IPS DF 4.7 (cell line): ENCODE results near the gene NUMA1.

Experiments used
- DNase-seq: peaks from one replicate; pipeline ENCODE4 v3.0.0-alpha.2; 2013; ENCODE audit warnings: low spot score; ENCODE audit errors: extremely low read depth

The NUMA1 gene

GRCh38 chr11:72102162-72102561 lies 21.8 kb upstream of the NUMA1 start:
- no peak for DNase-seq

GRCh38 chr11:72100462-72100861 lies 20.1 kb upstream of the NUMA1 start:
- DNase-seq = no peak

DNA sequence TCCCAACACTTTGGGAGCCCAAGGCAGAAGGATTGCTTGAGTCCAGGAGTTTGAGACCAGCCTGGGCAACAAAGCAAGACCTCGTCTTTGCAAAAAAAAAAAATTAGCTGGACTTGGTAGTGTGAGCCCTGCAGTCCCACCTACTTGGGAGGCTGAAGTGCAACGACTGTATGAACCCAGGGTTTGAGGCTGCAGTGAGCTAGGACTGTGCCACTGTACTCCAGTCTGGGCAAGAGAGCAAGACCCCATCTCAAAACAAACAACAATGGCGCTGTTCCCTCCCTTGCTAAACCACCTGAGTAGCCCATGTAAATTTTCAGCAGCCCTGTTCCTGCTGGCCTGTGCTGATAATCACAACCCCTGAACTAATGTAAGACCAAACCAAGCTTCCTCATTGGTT lies 19.7 kb upstream of the NUMA1 start:
- DNase-seq = no peak

- DNase-seq = no peak
Observed at GRCh38 chr11:72098741-72099140, 18.4 kb upstream of the NUMA1 start.

GRCh38 chr11:72091292-72091691 lies 10.9 kb upstream of the NUMA1 start:
- DNase-seq = no peak

DNA sequence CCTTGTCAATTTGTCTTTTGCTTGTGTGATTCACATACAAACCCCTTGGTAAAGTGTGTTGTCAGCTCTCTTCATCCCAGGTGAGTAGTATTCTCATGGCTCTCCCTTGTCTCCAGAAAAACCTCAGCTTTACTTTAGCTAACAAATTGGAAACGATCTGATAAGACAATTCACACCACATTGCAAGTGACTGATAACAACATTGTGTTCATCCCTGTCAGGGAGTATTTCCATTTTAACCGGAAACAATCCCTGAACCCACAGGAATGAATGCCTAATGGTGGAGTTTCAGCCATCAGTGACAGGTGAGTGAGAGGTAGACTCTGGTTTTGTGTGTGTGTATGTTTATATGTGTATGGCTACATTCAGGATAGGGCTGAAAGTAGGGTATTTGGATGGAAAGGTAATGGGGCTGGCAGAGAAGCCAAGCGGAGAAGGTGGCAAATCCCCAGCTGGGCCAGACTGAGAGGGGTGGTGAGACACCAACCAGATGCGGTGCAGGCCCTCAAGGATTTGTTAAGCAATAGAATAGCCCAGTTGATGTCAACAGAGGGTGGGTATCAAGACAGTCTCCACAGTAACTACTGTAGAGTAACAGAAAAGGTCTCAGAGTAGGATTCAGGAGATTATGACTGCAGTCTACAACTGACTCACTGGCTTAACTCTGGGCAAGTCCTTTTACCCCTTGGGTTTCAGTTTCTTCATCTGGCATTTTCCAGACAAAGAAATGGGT lies 7.9 kb upstream of the NUMA1 start:
- DNase-seq = no peak

DNA sequence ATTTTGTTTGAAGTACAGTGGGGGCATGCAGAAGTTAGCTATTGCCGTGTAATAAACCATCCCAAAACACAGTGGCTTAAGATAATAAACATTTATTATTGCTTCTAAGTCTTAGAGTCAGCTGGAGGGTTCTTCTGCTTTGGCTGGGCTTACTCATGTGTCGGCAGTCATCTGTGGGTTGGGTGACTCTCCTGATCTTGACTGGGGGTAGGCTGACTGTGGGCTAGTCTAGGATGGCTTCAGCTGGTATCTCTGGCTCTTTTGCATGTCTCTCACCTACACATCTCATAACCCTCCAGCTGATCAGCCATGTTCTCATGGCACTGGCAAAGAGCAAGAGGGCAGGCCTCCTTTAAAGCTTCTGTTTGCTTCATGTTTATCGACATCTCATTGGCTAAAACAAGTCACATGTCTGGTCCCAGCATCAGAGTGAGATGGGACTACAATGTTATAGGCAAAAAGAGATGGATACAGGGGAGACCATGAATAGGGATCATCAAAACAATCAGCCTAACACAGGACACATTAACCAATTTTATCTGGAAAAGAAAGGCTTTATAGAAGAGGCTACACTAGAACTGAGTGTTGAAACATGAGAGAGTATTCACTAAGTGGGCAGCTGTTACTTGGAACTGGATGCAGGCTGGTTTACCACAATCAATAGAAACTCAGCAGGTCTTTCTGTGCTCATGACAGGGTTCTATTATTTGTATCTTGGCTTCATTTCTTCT lies 5.4 kb upstream of the NUMA1 start:
- no peak for DNase-seq

DNA sequence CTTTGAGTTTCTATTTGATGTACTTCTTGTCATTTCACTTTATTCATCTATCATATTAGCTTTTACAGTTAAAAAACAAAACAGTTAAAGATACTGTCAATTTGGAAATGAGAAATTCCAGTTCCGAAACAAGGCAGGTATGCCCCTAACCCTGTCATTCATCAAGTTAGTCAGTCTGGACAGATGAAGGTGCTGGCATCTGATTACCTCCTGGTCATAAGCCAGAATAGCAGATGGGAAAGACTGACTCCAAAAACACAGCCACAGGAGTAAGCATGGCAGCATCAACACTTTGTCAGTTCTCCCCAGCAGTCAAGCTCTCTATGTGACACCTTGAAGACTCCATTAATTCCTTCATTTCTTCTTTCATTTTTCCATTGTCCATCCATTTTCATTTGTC lies 4.6 kb upstream of the NUMA1 start:
- DNase-seq = no peak

DNA sequence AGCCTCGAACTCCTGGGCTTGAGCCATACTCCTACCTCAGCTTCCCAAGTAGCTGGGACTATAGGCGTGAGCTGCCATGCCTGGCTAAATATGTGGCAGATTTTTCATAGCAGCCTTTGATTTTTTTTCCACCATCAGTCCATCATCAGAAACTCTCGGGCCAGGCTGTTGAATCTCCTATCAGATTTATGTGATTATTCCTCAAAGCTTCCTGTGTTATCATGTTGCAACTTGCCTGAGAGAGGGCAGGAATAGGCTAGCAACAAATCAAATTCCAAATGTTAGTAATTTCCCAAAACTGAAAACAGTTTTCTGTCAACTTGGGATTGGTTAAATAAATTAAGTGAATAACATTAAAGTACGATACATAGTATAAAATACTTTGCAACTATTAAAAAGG lies 3.7 kb upstream of the NUMA1 start:
- DNase-seq = no peak

- DNase-seq = no peak
Observed at GRCh38 chr11:72083414-72083813, 3.1 kb upstream of the NUMA1 start.

DNA sequence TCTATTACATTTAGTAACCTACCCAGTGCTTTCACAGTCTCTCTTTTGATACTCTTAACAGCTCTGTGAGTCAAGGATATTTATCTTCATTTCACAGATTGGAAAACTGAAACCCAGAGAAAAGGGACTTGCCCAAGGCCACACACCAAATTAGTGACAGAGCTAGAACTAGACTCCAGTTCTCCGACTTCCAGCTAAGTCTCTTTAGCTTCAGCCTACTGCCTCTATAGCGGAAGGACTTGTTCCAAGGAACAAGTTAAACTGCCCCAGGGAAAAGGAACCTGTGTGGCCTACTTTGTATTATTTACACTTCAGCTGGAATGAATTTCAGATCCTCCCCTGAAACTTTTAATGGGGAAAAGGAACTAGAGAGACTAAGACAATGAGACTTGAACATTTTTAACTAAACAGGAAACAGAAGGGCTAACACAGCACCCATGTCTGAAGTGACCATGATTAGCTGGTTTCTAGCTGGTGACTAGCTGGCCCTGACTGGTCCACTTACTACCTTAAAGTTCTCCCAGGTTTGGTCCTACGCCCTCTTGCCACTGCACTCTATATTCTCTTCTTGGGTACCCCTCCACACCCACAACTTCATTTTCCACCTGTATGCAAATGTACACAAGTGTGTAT lies 1.6 kb upstream of the NUMA1 start:
- no peak for DNase-seq

GRCh38 chr11:72081184-72081644 lies 872 bp upstream of the NUMA1 start:
- DNase-seq = no peak

- DNase-seq = no peak
Observed at GRCh38 chr11:72079819-72080325, 470 bp downstream of the NUMA1 start.

GRCh38 chr11:72078477-72078876 lies 1.9 kb downstream of the NUMA1 start:
- DNase-seq = no peak

DNA sequence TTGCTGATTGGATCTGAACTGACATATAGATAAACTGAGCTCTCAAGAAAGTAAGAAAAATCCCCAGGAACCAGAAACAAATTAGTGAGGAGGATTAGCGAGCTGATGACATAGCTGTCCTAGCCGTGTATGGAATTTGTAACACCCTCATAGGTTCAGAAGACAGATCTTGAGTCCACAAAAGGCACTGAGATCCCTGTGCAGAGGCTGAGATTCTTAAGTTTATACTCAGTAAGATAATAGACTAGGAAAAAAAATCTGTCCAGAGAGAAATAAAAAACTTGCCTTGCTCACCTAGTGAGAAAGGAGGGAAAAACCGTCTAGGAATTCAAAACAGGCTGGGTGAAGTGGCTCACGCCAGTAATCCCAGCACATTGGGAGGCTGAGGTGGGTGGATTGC lies 4.6 kb downstream of the NUMA1 start:
- DNase-seq = no peak

- DNase-seq = no peak
Observed at GRCh38 chr11:72075109-72075508, 5.2 kb downstream of the NUMA1 start.

DNA sequence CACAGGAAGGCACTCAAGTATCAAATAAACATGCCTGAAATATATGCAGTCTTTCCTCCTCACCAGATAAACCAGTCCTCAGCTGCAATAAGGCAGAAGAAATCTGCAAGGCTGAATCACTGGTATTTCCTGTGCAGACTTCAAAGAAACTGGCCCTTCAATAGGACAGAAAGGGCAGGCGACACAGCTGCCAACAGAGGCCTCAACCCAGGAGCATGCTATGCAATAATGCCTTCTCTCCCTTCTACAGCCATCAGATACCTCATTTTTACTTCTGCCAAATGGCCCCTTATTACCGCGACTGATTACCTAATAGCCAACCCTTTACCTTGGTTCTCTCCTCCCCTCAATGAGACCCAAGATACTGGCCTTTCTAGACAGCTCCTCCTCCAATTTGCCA lies 8.0 kb downstream of the NUMA1 start:
- no peak for DNase-seq

DNA sequence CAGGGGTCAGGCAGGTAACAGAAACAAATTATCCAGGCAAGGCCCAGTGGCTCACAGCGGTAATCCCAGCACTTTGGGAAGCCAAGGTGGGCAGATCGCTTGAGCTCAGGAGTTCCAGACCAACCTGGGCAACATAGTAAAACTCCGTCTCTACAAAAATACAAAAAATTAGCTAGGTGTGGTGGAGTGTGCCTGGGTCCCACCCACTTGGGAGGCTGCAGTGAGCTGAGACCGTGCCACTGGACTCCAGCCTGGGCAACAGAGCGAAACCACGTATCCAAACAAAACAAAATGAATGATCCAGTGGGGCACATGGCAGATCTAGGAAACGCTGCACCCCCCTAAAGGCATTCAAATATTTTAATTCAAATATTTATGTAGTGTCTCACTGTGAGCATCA lies 9.9 kb downstream of the NUMA1 start:
- DNase-seq = no peak

- no peak for DNase-seq
Observed at GRCh38 chr11:72069787-72070251, 10.5 kb downstream of the NUMA1 start.

DNA sequence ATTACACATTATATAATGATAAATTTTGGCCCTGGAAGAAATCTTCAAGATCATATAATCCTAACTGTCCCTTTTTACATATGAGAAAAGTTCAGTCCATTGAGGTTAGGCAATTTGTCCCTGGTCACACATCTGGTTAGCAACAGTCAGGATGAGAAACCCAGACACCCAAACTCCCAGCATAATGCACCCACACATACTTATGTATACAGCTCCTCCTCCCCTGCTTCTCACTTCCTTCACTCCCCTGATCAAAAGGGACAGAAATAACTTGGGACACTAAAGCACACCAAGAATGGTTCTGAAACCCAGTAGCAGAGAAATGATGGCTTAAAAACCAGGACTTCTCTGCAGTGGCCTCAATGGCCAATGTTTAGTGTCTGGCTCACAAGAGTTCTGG lies 11.1 kb downstream of the NUMA1 start:
- no peak for DNase-seq

DNA sequence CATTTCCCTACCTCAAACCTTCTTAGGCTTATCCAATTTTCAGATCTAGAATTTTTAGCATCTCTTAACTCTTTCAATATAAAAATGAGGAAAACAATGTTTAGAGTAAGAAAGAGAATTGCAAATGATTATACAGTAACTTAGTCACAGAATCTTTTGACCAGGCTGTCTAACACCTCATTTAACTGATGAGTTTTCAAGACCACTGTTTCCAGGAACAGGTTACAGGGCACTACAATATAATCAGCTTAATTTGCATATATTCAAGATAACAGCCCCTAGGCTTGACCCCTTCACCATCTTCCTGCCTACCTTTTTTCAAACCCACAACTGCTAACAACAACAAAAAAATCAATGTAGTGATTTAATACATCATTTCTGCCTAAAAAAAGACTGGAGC lies 12.7 kb downstream of the NUMA1 start:
- DNase-seq = no peak

DNA sequence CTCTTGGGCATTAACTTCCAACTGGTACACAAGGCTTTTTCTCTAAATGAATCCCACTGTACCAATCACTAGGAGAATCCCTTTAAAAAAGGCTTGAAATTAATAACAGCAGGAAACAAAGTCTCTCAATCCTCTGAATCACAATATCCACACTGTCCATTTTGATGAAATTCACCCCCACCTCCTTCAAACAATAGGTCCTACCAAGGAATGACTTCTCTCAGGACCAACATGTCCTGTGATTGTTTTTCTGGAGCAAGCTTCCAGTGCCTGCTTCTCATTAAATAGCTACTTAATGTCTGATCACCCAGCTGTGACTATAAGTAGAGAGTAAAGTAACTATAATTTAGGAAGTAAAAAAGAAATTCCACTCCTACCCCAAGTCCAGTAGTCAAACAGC lies 13.1 kb downstream of the NUMA1 start:
- DNase-seq = no peak
